GM12892 (cell line): ENCODE data around the gene DGCR8. TPM values are rescaled to one million over a fixed set of nuclear protein-coding genes. Genes with fewer than 3 reads are reported as not detected.

ENCODE experiments used
- DNase-seq: peaks from one replicate; pipeline ENCODE4 v3.0.0; 2011; ENCODE audit not compliant: insufficient read length
- FAIRE-seq: peaks from 2 replicates; lab custom pipeline; 2011; peaks lifted over from hg19 to GRCh38; lab: Jason Lieb, UNC
- POLR2A ChIP-seq: IDR thresholded peaks from 2 replicates; pipeline ENCODE4 v1.6.1; 2011; ENCODE audit warnings: low read depth, low read length, control low read depth
- POLR2AphosphoS5 ChIP-seq: IDR thresholded peaks from 2 replicates; pipeline ENCODE4 v1.6.1; 2011; ENCODE audit warnings: low read depth, low read length, control low read depth
- TAF1 ChIP-seq: IDR thresholded peaks from 2 replicates; pipeline ENCODE4 v1.6.1; 2011; ENCODE audit warnings: low read depth, mild to moderate bottlenecking, control low read depth, low read length, borderline replicate concordance
- polyA plus RNA-seq: library from polyadenylated mRNA; unstranded; fragments of >200 nt; gene quantifications from one replicate; pipeline ENCODE4 v1.2.1, GENCODE V29; 2012; ENCODE audit warnings: missing spikeins, inconsistent platforms; ENCODE audit not compliant: missing spikeins

Gene DGCR8
- 19.9 TPM for polyA plus RNA-seq

GRCh38 chr22:20079745-20080444 lies at the start of gene DGCR8:
DGCR8 (plus strand) TSS chr22:20080241; CDS start chr22:20085964, 5,723 bp downstream.
- DNase-seq = peak; percentile 98
- TF ChIP-seq POLR2AphosphoS5 (peak; percentile 80), TAF1 (peak; percentile 14; the same call in 1 of the 2 replicates), POLR2A (peak; percentile 80)
- FAIRE-seq = peak; percentile 95

DNA sequence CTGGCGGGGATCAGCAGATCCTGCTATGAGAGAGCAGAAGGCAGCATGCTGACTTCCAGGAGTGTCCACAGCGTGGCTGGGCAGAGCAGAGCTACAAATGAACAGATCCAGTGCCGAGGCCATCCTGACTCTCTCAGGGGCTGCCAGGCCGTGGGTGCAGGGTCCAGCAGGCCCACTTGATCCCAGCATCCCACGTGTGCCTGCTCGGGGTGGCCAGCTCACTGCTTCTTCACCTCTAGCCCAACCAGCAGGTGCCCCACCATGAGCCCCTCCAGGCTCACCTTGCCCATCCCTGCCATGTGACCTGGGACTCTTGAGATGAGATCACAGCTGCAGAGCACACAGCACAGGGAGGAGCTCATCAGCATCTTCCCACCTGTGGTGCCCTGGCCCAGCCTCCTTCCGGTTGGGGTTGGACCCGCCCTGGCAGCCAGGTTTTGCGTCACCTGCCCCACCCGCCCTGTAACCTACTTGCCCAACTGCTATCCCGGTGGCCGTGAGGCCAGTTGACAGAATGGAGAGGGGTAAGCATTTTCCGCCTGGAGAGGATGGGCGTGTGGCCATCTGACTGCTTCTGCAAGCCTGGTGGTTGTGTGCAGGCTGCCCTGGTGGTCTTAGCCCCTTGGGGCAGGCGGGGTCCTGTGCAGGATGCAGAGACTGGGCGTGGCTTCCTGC lies 48.2 kb upstream of the DGCR8 start:
- FAIRE-seq (no peak), DNase-seq (no peak)
- TF ChIP-seq POLR2AphosphoS5 (no peak), TAF1 (no peak)

- TF ChIP-seq POLR2A (no peak), POLR2AphosphoS5 (no peak), TAF1 (no peak)
- FAIRE-seq (no peak), DNase-seq (no peak)
Observed at GRCh38 chr22:20032407-20032991, 47.5 kb upstream of the DGCR8 start.

- DNase-seq (no peak), FAIRE-seq (no peak)
- TF ChIP-seq POLR2AphosphoS5 = no peak
- TF ChIP-seq TAF1 = no peak
- no peak for TF ChIP-seq POLR2A
Observed at GRCh38 chr22:20033045-20033706, 46.9 kb upstream of the DGCR8 start.

- TF ChIP-seq TAF1 = no peak
- no peak for TF ChIP-seq POLR2A
- no peak for TF ChIP-seq POLR2AphosphoS5
- FAIRE-seq (no peak), DNase-seq (no peak)
Observed at GRCh38 chr22:20034143-20034542, 45.9 kb upstream of the DGCR8 start.

DNA sequence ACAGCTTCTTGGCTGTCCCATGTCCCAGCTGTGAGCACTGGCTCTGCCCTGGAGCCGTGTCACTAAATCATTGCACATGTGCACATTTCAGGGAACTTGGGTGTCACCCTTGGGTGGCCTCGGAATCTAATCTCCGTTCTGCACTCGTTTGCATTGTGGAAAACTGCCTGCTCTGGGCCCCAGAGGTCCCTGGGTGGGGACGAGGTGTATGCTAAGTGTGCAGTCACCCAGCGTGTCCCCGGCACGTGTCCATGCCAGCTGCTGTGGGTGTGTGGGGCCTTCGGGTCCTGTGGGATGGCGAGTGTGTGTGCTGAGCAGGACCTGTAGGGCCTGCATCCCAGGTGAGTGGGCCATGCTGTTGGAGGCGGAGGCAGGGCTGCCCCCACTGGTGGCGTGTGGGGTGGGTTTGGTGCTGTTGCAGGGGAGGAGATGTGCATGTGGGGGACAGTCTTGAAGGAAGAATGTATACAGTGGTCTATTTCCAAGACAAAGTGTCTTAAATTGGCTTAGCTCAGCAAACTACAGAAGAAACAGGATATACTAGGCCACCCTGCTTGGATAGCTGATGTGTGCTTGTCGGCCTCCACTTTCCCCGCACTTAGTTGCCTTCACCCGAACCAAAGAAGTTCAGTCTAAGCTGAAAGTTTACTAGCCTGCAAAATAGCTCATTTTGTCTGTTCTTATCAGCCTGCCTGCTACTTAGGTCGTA lies 44.5 kb upstream of the DGCR8 start:
- FAIRE-seq (peak; percentile 50), DNase-seq (no peak)
- TF ChIP-seq POLR2A (no peak), POLR2AphosphoS5 (no peak), TAF1 (no peak)

DNA sequence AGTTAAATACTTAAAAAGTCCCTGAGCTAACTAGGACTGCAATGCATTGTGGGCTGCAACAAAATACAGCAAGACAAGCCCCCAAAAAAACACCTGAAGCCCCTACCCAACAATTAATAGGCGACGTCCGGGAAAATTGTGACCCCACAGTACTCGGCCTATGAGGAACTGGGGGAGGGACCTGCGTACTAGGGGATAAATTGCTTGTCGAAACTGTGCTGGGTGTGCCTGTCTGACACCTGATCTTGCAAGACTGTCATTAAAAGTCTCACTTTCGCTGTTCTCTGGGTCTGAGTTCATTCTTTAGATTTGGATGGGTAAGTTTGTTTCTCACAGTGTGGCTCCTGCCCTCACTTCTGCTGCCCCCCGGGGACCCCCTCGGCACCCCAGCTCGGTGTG lies 44.0 kb upstream of the DGCR8 start:
- DNase-seq = no peak
- TF ChIP-seq POLR2A = no peak
- TF ChIP-seq TAF1 = no peak
- no peak for TF ChIP-seq POLR2AphosphoS5
- FAIRE-seq = peak; percentile 72

DNA sequence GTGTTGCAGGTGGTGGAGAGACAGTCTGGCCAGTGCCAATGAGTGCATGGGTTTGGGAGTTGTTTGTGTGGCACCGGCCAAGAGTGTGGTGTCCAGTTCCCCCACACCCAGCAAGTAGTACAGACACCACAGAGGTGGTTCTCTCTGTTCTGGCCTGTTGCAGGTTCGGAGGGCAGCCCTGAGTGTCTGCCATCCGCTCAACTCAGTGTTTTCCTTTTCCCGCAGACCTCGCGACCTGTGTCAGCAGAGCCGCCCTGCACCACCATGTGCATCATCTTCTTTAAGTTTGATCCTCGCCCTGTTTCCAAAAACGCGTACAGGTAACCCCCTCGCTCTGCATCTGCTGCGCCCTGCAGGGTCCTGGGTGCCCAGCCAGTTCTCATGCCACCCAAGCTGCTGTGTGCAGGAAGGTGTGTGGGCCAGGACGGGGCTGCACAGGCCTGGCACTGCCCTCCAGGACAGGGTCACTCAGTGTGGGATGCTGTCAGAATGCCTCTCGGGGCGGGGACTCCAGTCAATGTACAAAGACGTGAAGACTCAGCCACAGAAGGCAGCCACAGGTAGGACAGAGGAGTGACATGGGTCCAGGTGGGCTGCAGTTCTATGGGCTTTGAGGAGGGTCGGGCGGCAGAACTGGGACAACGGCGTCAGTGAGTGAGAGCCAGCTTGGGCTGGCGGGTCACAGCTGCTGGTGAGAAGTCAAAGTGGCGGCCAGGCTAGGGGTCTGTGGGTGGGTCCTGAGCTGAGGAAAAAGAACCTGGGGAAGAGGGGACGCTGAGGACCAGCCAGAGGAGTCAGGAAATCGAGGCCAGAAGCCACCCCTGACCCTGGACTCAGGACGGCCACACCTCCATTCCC lies 43.3 kb upstream of the DGCR8 start:
- FAIRE-seq (no peak), DNase-seq (no peak)
- TF ChIP-seq TAF1 (no peak), POLR2AphosphoS5 (no peak), POLR2A (no peak)

DNA sequence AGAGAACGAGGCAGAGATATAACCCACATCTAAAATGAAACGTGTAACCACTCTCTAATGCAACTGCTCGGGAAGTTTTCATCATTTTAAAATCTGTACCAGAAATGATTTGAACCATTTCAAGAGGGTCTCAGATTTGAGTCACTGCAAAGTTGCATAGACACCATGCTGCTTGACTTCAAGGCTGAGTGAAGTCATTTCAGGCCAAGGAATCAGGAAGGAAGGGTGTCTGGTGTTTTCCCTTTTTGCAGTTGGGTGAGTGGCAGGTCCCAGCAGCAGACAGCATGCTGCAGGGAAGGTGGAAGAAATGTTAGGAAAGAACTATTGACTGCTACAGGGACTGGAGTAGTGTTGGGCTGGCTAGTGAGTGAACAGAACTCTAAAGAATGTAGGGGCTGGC lies 42.6 kb upstream of the DGCR8 start:
- FAIRE-seq (peak; percentile 70), DNase-seq (no peak)
- TF ChIP-seq POLR2AphosphoS5 (no peak), POLR2A (no peak), TAF1 (no peak)

DNA sequence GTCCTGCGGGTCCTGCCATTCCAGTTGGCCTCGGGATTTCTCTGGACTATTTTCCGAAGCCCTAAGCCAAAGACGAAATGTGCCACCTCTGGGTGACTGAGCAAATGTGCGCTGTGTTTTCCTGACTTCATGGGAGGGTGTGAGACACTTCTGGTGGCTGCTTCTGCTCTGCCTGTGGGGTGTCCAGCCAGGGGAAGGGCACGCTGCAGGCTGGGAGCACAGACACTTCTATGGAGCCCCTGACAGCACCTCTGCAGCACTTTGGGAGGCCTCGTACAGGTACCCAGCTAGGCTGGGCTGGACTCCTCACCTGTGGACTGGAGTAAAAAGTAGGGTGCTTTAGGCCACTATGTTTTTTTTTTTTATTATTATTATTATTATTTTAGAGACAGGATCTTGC lies 41.5 kb upstream of the DGCR8 start:
- no peak for FAIRE-seq
- TF ChIP-seq POLR2AphosphoS5 (no peak), TAF1 (no peak), POLR2A (no peak)
- DNase-seq = no peak
